Measurements from ENCODE around the gene CEP112. TPM values are rescaled to one million over a fixed set of nuclear protein-coding genes. Genes with fewer than 3 reads are reported as not detected.

Gene CEP112
- polyA plus RNA-seq, 1 donor (not counting 4 experiments of a cell fraction or from before 2014, with no cell fraction given), result 2.6 TPM

GRCh38 chr17:65931246-65932149 lies 260.4 kb downstream of the CEP112 start:
- FAIRE-seq, result no peak
- dilution Hi-C loops (cut with MboI; ENCODE audit: extremely low pct_ligation_motif_present, low sequenced_read_pairs), result no loop called here
- no peaks in the 10 kb centered on the region for H3K4me1 ChIP-seq (ENCODE audit: control insufficient read depth, extremely low read depth, insufficient read depth, low read length)

GRCh38 chr17:65930140-65930730 lies 261.7 kb downstream of the CEP112 start:
- no peaks in the 10 kb centered on the region for H3K27me3 ChIP-seq (ENCODE audit: control insufficient read depth, extremely low read depth, insufficient read depth, low read length)
- no peak for DNase-seq (ENCODE audit: low read depth, low spot score)
- TF ChIP-seq CTCF (optimal IDR thresholded peaks at IDR 0.05 in 1 of 3, IDR thresholded peaks at IDR 0.05 in 1 of 3, conservative IDR thresholded peaks at IDR 0.05 in 1 of 3; ENCODE audit: extremely low read depth in 1 of 3, insufficient read depth in 2 of 3, low read length in 3 of 3), result no peak
- no peak for TF ChIP-seq EZH2 (IDR thresholded peaks at IDR 0.05; ENCODE audit: low read length)
- FAIRE-seq, result no peak
- no peak overlapping the region for H3K4me2 ChIP-seq (ENCODE audit: control insufficient read depth, extremely low read depth, insufficient read depth, low read depth, low read length)
- H2AFZ ChIP-seq (ENCODE audit: control insufficient read depth, low read length), result no peak overlapping the region
- H3K79me2 ChIP-seq (ENCODE audit: control insufficient read depth, insufficient read depth, low read length), result no peaks in the 10 kb centered on the region
- H3K36me3 ChIP-seq (ENCODE audit: control insufficient read depth in 2 of 2, extremely low read depth in 1 of 2, insufficient read depth in 2 of 2, low read length in 2 of 2), result no peaks in the 10 kb centered on the region
- no peaks in the 10 kb centered on the region for H4K20me1 ChIP-seq (ENCODE audit: control insufficient read depth, extremely low read depth, insufficient read depth, low read length)
- no peak overlapping the region for H3K27ac ChIP-seq (ENCODE audit: control insufficient read depth, insufficient read depth, low read length)
- H3K9me3 ChIP-seq (ENCODE audit: control insufficient read depth, low read depth, low read length), result no peaks in the 10 kb centered on the region
- H3K9ac ChIP-seq (ENCODE audit: control insufficient read depth, extremely low read depth, insufficient read depth, low read length), result no peak overlapping the region
- H3K4me3 ChIP-seq (ENCODE audit: control insufficient read depth in 2 of 3, extremely low read depth in 1 of 3, insufficient read depth in 2 of 3, low read depth in 1 of 3, low read length in 3 of 3), result no peak overlapping the region
- no peaks in the 10 kb centered on the region for H3K9me1 ChIP-seq (ENCODE audit: control insufficient read depth, extremely low read depth, insufficient read depth, low read length)
- dilution Hi-C loops (cut with MboI; ENCODE audit: extremely low pct_ligation_motif_present, low sequenced_read_pairs), result no loop called here
- H3K4me1 ChIP-seq (ENCODE audit: control insufficient read depth, extremely low read depth, insufficient read depth, low read length), result no peaks in the 10 kb centered on the region

More at GRCh38 chr17:65931246-65932149, 260.4 kb downstream of the CEP112 start:
- Histone ChIP-seq H3K9me3 (ENCODE audit: control insufficient read depth, low read depth, low read length) (no peaks in the 10 kb centered on the region), H3K9ac (ENCODE audit: control insufficient read depth, extremely low read depth, insufficient read depth, low read length) (no peak overlapping the region), H3K27me3 (ENCODE audit: control insufficient read depth, extremely low read depth, insufficient read depth, low read length) (no peaks in the 10 kb centered on the region), H3K4me3 (ENCODE audit: control insufficient read depth in 2 of 3, extremely low read depth in 1 of 3, insufficient read depth in 2 of 3, low read depth in 1 of 3, low read length in 3 of 3) (no peak overlapping the region), H4K20me1 (ENCODE audit: control insufficient read depth, extremely low read depth, insufficient read depth, low read length) (no peaks in the 10 kb centered on the region), H3K36me3 (ENCODE audit: control insufficient read depth in 2 of 2, extremely low read depth in 1 of 2, insufficient read depth in 2 of 2, low read length in 2 of 2) (no peaks in the 10 kb centered on the region), H3K9me1 (ENCODE audit: control insufficient read depth, extremely low read depth, insufficient read depth, low read length) (no peaks in the 10 kb centered on the region), H3K27ac (ENCODE audit: control insufficient read depth, insufficient read depth, low read length) (no peak overlapping the region), H3K79me2 (ENCODE audit: control insufficient read depth, insufficient read depth, low read length) (no peaks in the 10 kb centered on the region), H3K4me2 (ENCODE audit: control insufficient read depth, extremely low read depth, insufficient read depth, low read depth, low read length) (no peak overlapping the region), H2AFZ (ENCODE audit: control insufficient read depth, low read length) (no peak overlapping the region)
- no peak for DNase-seq (ENCODE audit: low read depth, low spot score)
- TF ChIP-seq CTCF (optimal IDR thresholded peaks at IDR 0.05 in 1 of 3, IDR thresholded peaks at IDR 0.05 in 1 of 3, conservative IDR thresholded peaks at IDR 0.05 in 1 of 3; ENCODE audit: extremely low read depth in 1 of 3, insufficient read depth in 2 of 3, low read length in 3 of 3) (no peak), EZH2 (IDR thresholded peaks at IDR 0.05; ENCODE audit: low read length) (no peak)

All from keratinocyte (primary cell).